GM12873 (cell line): ENCODE measurements around the gene ZNF275.

ENCODE experiments used
- CTCF ChIP-seq: IDR thresholded peaks from 2 replicates; pipeline ENCODE4 v1.5.1; 2012; ENCODE audit warnings: low read depth, mild to moderate bottlenecking, moderate library complexity, low read length, control low read depth; ENCODE audit not compliant: insufficient read depth; ENCODE audit errors: missing control alignments

ZNF275 gene

GRCh38 chrX:153317306-153317705 is 16.6 kb upstream of the ZNF275 start:
- TF ChIP-seq CTCF = no peak

GRCh38 chrX:153317996-153318722 is 15.8 kb upstream of the ZNF275 start:
- TF ChIP-seq CTCF = no peak

GRCh38 chrX:153318811-153319210 is 15.1 kb upstream of the ZNF275 start:
- no peak for TF ChIP-seq CTCF

- TF ChIP-seq CTCF = no peak
These were observed 14.5 kb upstream of the ZNF275 start for GRCh38 chrX:153319295-153320046.

GRCh38 chrX:153320555-153321184 is 13.3 kb upstream of the ZNF275 start:
- no peak for TF ChIP-seq CTCF

GRCh38 chrX:153321381-153322124 is 12.4 kb upstream of the ZNF275 start, which contains the start of gene PNMA6F:
Gene PNMA6F, minus strand, starts transcription at chrX:153321767. Its CDS starts 1,093 bp downstream, at chrX:153320674.
- TF ChIP-seq CTCF = no peak
